Measurements from ENCODE around the gene CDV3.

The CDV3 gene

DNA sequence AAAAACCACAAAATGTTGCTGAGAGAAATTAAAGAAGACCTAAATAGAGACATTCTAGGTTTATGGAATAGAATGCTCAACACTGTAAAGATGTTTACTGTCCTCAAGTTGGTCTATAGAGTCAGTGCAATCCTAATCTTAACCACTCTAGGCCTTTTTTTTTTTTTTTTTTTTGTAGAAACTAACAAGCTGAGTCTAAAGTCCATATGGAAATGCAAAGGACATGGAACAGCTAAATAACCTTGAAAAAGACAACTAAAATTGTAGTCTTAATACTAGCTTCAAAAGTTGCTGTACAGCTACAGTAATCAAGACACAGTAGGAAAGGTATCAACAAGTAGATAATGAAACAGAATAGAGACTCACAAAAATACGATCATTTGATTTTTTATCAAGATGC is 32.9 kb downstream of the CDV3 start:
- no peak for DNase-seq (ENCODE audit: low read depth in 3 of 3)

DNA sequence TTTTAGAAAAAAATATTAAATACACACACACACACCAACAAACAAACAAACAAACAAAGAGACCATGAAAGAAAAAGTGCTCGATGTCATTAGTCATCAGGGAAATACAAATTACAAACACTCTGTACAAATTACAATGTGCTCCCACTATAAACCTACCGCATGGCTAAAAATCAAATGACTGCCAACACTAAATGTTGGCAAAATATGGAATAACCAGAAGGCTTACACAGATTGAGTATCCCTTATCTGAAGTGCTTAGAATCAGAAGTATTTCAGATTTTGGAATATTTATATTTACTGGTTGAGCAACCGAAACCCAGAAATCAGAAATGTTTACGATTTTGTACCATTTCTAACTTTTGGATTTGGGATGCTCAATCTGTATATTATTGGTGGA is 33.4 kb downstream of the CDV3 start:
- no peak for DNase-seq (ENCODE audit: low read depth in 3 of 3)

- DNase-seq (ENCODE audit: low read depth in 3 of 3), result no peak
Measured at GRCh38 chr3:133607816-133608215, 34.3 kb downstream of the CDV3 start.

DNA sequence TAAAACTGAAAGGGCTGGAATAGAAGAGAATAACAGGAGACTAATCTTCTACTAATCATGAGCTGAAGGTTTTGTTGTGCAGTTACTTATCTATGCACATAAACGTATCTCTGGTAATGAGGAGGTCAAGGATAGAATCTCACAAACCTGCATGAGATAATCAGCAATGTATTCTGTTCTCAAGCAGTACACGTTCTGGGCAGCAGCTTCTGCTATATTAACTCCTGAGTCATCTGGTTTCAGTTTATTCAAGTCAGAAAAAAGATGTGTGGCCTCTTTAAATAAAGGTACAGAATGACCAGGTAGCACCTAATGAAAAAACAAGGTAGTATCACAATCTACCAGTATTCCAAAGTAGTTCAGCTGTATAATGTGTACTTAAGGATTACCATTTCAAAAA is 34.9 kb downstream of the CDV3 start:
- no peak for DNase-seq (ENCODE audit: low read depth in 3 of 3)

DNA sequence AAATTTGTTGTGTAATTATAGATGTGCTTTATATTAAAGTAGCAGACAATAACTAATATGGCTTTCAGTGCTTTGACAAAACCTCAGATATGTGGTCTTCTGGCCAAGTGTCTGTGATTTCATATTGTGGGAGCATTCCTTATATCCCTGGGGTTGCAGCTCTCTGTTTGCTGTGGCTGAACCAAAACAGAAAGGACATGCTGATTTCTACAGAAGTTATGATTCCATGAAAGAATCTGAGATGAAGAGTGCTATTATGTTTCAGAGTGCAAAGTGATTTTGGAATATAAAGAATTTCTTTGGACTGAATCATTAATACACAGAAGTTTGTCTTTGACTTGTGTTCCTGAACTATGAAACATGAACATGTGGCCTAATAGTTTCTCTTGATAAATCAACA is 36.5 kb downstream of the CDV3 start:
- no peak for DNase-seq (ENCODE audit: low read depth in 3 of 3)

DNA sequence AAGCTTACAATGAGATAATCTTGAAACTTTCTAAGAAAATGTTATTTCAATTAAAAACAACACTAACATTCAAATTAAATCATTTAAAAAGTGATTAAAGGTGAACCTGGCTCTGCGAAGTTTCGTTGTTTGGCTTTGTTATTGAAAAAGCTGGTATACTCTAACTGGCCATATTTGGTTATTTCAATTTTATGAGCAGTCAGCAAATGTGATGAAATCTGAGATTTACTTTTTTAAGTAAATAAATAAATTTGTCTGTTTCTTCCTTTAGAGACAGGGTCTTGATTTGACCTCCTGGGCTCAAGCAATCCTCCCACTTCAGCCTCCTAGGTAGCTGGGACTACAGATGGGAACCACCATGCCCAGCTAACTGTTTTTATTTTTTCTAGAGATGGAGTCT is 38.0 kb downstream of the CDV3 start:
- no peak for DNase-seq (ENCODE audit: low read depth in 3 of 3)

- DNase-seq (ENCODE audit: low read depth in 3 of 3), result no peak
Measured at GRCh38 chr3:133620066-133620784, 46.7 kb downstream of the CDV3 start.

GRCh38 chr3:133627789-133628188 is 54.3 kb downstream of the CDV3 start:
- DNase-seq (ENCODE audit: low read depth in 3 of 3), result no peak

- no peak for DNase-seq (ENCODE audit: low read depth in 3 of 3)
Measured at GRCh38 chr3:133629146-133629545, 55.7 kb downstream of the CDV3 start.

DNA sequence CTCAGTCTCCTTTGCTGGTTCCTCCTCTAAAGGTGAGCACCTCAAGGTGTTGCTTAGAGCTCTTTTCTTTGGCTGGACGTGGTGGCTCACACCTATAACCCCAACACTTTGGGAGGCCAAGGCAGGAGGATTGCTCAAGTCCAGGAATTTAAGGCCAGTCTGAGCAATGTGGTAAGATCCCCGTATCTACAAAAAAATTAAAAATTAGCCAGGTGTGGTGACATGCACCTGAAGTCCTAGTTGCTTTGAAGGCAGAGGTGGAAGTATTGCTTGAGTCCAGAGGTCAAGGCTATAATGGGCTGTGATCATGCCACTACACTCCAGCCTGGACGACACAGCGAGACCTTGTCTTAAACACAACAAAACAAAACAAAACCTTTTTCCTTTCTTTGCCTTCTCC is 60.0 kb downstream of the CDV3 start:
- DNase-seq (ENCODE audit: low read depth in 3 of 3), result no peak
